Ovary (tissue), 3 donors: Measurements from ENCODE around the gene CCN2.

Experiments
- POLR2A ChIP-seq: fragments of 450-650 bp; IDR thresholded peaks from one replicate; pipeline ENCODE4 v1.6.1; 2017; ENCODE audit warnings: antibody characterized with exemption, mild to moderate bottlenecking, moderate library complexity
- TF ChIP-seq, protein P1 (sequence below), 3 donors: fragments of 450-650 bp in 2 of 3; fragments of 200-600 bp in 1 of 3; IDR thresholded peaks; one replicate each; pipeline versions ENCODE4 v1.5.1 to v1.8.0; 2016 to 2022; ENCODE audit warnings: antibody characterized with exemption in 3 of 3, mild to moderate bottlenecking in 1 of 3
- donor health status: DM: no; HTN: no; CAD: no.

DNA sequence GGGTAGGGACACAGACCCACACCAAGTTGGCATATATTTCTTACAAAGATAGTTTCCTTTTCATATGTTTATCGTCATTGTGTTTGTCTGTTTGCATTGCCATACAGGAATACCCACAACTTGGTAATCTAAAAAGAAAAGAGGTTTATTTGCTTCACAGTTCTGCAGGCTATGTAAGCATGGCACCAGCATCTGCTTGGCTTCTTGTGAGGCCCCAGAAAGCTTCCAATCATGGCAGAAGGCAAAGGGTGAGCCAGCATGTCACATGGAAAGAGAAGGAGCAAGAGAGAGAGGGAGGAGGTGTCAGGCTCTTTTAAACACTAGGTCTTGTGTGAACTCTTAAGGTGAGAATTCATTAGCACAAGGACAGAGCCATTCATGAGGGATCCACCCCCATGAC is 52.5 kb downstream of the CCN2 start:
- TF ChIP-seq POLR2A, result no peak
- TF ChIP-seq, protein P1, sequence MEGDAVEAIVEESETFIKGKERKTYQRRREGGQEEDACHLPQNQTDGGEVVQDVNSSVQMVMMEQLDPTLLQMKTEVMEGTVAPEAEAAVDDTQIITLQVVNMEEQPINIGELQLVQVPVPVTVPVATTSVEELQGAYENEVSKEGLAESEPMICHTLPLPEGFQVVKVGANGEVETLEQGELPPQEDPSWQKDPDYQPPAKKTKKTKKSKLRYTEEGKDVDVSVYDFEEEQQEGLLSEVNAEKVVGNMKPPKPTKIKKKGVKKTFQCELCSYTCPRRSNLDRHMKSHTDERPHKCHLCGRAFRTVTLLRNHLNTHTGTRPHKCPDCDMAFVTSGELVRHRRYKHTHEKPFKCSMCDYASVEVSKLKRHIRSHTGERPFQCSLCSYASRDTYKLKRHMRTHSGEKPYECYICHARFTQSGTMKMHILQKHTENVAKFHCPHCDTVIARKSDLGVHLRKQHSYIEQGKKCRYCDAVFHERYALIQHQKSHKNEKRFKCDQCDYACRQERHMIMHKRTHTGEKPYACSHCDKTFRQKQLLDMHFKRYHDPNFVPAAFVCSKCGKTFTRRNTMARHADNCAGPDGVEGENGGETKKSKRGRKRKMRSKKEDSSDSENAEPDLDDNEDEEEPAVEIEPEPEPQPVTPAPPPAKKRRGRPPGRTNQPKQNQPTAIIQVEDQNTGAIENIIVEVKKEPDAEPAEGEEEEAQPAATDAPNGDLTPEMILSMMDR (IDR thresholded peaks at IDR 0.05), result no peak
